HG03097 (cell line): ENCODE data around the gene CAPZA1.
A peak's percentile ranks its signal among the peaks of the same experiment; 100 is the strongest.
"Not testable (repeated sequence)": the region's sequence is repeated elsewhere in the genome, so short reads cannot be mapped to it uniquely, and the experiment has no call there.

Experiments
- ATAC-seq: cut with Tn5 transposase; IDR thresholded peaks from one replicate; pipeline ENCODE4 v1.9.1; 2021; ENCODE audit not compliant: unreplicated experiment, low FRiP score

The CAPZA1 gene

GRCh38 chr1:112619518-112620376 is at the start of gene CAPZA1:
CAPZA1 (plus strand) TSS chr1:112619832; CDS start chr1:112619845, 13 bp downstream.
- ATAC-seq, result peak; percentile 79

DNA sequence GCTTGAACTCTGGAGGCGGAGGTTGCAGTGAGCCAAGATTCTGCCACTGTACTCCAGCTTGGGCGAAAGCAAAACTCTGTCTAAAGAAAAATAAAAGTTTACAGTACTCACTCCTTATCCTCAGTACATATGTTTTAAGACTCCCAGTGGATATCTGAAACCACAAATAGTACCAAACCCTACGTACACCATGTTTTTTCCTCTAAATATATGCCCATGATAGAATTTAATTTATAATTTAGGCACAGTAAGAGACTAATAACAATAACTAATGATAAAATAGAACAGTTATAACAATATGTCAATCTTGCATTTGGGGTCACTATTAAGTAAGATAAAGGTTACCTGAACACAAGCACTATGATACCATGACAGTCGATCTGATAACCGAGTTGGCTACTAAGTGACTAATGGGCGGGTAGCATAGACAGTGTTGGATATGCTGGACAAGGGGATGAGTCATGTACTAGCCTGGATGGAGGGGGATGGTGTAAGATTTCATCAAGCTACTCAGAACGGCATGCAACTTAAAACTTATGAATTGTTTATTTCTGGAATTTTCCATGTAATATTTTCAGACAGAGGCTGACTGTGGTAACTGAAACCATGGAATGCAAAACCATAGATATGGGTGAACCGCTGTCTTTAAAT is 44.4 kb upstream of the CAPZA1 start:
- ATAC-seq, result no peak

GRCh38 chr1:112576240-112576639 is 43.4 kb upstream of the CAPZA1 start:
- no peak for ATAC-seq

DNA sequence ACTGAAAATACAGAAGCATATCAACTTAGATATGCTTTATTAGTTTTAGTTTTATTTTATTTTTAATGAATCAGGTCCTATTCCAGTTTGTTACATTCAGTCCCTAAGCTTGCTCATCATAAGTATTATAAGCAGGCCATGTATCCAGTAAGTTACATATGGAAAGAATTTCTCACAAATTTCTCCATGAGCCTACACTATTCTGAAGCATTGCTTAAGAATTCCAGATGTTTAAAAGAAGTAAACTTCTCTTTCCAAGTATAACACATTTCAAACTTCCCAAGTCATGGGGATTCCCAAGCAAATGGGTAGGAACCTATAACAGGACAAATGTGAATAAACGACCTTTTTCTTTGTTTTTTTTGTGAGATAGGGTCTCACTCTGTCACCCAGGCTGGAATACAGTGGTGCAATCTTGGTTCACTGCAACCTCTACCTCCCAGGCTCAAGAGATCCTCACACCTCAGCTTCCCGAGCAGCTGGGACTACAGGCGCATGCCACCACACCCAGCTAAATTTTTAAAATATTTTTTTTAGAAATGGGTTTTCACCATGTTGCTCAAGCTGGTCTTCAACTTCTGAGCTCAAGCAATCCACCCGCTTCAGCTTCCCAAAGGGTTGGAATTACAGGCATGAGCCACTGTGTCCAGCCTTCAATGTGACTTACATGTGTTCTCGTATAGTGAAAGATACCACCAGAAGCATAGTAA is 39.7 kb upstream of the CAPZA1 start:
- ATAC-seq, result no peak

DNA sequence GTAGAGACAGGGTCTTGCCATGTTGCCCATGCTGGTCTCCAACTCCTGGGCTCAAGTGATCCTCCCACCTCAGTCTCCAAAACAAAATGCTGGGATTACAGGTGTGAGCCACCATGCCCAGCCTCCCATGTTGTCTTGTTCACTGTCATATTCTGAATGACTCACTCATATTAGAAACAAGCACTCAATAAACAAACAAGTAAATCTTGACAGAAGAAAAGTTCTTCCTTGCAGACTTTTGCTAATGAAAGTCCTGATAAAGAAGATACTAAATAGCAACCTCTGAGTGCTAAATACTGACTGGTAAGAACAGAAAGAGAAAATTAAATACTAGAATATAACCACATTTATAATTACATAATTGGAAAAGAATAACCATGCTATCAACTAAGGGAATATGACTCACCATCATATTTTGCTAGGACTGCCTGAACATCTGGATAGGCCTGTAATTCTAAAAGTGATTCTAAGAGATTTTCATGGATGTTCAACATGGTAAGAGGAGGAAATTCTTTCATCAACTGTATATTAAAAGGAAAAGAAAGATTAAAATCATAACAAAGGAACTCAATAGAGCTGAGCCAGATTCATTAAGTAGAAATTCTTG is 37.9 kb upstream of the CAPZA1 start:
- no peak for ATAC-seq

DNA sequence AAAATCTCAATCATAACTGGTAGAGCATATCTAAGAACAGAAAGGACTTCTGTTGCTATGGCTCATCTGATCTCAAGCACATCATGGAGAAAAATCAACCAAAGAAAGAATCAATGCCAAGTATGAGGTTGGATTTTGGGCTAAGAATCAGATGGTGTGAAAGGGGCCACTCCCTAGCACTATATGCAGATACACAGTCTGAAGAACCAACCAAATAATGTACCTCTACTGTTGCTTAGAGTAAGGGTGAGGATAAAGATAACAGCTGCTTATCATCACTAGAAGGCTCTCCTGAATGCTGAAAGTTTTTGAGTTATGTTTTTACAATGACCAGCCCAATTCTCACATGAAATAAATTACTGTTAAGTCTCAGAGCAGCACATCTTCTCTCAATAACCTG is 36.3 kb upstream of the CAPZA1 start:
- no peak for ATAC-seq

DNA sequence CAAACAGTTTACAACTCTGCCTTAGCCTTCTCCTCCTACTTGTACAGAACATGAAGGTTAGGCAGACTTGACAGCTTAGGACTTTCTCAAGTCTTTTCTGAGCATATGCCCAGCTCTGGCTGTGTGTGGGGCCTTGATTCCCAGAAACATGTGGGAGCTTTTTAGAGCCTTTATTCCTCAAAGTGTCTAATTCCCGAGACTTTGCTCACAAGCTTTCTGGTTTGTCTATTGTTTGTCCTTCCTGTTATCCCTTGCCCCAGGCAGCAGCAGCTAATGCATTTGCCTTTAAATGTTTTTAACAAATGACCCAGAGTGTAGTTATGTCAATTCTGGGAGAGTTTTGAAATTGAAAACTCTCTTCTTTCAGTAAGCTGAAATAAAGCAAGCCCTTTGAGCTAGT is 29.9 kb upstream of the CAPZA1 start:
- no peak for ATAC-seq

GRCh38 chr1:112594208-112594876 is 25.3 kb upstream of the CAPZA1 start:
- ATAC-seq, result no peak

DNA sequence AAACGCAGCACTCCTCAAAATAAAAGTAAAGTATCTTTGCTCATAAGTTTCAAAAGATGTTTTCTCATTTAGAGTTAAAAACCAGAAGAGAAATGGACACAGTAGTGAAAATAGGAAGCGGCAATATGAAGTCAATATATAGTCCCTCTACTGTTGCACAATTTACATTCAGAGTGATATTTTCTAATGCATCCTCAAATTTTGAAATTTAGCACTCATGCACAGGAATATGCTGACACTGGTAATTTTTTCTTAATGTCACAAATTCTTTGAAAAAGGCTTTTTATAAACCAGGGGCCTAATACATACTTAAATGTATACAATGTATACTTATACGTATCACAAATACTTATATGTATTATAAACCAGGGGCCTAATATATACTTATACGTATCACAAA is 20.2 kb upstream of the CAPZA1 start:
- ATAC-seq, result no peak

GRCh38 chr1:112603012-112603411 is 16.6 kb upstream of the CAPZA1 start:
- ATAC-seq, result no peak

- no peak for ATAC-seq
These were observed 16.1 kb upstream of the CAPZA1 start for GRCh38 chr1:112603541-112603940.

DNA sequence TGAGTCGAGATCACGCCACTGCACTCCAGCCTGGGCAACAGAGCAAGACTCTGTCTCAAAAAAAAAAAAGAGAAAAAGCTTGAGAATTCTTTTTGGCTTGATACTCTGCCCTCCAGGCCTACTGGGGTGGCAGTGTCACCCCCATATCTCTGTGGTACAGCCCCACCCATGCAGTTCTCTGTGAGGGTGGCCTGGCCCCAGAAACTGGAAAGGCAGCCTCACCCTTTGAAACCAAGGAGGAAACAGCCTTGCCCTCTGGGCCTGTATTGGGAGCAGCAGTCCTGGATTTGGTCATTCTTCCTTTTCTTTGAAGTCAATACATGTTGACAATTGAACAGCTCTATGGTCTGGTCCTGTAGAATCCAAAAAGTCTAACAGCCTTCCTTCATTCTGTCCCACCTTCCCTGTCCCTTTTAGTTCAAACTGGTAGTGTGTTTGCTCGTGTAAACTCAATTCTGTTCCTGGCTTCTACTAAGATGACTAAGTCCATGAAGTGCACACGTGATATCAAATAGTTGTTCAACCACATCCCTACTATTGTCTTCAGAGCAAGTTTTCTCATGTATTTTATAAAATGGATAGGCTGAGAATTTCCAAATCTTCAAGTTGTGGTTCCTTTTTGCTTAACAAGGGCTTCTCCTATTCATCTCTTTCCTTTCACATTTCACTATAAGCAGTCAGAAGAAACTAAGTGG is 13.9 kb upstream of the CAPZA1 start:
- ATAC-seq, result no peak

DNA sequence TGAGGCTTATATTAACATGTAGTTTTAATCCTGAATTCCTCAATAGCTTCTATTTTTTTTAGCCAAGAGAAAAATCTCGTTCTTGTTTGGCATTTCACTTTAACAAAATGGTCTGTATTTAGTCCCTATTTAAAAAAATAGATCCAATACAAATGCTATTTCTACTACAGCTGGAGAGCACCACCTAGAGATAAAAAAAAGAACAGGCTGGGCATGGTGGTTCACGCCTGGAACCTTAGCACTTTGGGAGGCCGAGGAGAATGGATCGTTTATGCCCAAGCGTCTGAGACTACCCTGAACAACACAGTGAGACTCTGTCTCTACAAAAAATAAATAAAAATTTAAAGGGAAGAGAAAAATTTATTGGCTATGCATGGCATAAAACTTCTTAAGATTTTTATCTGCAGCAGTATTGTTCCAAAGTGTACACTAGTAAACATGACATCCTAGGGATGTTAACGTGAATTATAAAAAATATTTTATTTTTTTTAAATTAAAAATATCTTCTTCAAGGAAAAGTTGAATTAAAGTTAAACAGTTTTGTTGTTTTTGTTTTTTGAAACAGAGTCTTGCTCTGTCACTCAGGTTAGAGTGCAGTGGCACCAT is 5.1 kb upstream of the CAPZA1 start:
- no peak for ATAC-seq

DNA sequence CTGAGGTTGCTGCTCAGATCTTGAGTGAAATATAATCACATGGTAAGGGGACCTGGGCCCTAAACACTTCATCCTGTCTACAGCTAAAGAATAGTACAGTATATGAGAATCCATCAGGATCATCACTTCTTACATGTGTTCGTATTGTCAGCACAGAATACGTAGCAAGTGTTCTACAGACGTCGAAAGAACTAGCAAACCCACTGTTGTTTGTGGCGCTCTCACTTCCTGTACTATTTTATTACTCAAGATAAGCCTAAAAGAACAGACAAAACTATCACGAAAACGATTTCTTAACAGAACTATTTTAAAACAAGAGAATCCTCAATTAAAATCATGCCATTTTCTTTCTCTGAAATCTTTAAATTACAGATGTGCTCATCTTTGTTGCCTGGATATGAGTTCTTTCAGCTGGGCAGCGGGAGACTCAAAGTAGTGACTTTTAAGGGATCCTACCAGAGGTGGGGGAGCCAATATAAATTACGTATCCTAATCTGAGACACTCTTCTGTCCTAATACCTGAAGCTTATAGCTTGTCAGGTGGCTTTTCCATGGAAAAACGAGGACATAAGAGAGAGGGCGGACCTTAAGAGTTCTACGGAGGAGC is 1.4 kb upstream of the CAPZA1 start:
- no peak for ATAC-seq

DNA sequence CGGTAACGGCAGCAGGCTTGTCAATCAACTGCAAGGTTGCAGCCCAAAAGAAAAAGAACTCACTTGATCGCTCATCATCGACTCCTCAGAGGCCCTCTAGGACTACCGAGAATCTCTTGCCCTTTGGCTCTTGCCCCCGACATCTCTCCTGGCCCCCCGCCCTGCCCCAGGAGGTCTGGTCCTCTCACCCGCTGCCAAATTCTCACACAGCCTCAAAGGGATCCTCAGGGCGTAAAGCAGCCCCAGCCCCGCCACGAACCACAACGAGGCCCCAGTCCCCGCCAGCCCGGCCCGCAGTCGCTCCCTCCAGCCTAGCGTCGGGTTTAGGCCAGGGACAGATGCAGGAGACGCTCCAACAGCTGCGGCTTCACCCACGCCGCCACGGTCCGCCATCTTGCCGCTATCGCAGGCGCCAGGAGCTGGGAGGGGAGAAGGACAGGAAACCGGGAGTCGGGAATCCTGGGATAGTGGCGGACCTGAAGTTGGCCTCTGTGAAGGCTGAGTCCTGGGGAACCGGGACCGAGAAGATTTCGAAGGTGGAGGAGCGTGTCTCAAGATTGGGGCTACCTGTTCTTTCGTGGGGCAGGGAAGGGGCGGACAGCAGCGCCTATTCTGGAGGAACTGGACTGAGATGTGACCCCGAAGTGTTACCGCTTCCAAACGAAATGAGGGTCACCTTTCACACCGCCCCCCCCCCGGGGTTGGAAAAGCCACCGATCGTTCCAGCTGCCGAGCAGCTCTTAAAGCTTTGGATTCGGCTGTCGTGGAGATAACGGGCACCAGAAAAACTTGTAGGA is 713 bp upstream of the CAPZA1 start, which contains the start of gene ST7L:
ST7L (minus strand) TSS at position 421 of the 797 bp plus-strand sequence; CDS start at position 393, 28 bp downstream.
- no peak for ATAC-seq

GRCh38 chr1:112620377-112620695 is 704 bp downstream of the CAPZA1 start:
- no peak for ATAC-seq

DNA sequence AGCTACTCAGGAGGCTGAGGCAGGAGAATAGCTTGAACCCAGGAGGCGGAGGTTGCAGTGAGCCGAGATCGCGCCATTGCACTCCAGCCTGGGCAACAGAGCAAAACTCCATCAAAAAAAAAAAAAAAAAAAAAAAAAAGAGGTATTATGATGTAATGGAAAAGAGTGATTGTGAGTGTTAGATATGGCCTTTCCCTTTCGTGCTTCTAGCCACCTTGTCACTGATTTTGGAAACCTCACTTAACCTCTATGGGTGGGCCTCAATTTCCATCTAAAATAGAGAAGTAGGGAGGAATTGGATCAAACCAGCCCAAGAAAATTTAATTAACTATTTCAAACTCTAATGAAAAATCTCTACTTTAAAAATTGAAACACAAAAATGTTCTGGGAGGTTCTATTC is 4.9 kb downstream of the CAPZA1 start:
- ATAC-seq, result not testable (repeated sequence)

- no peak for ATAC-seq
These were observed 6.1 kb downstream of the CAPZA1 start for GRCh38 chr1:112625696-112626095.
